Muscle layer of duodenum (tissue), 2 donors: ENCODE measurements around the gene ABHD16B.

Experiments used
- H3K27ac ChIP-seq: one replicate; pipeline ENCODE4 v1.7.0; 2013; ENCODE audit warnings: mild to moderate bottlenecking, low read length
- H3K27me3 ChIP-seq: one replicate; pipeline ENCODE4 v1.7.0; 2013; ENCODE audit warnings: low read depth, mild to moderate bottlenecking, control low read depth, low read length
- H3K36me3 ChIP-seq, 2 donors: one replicate each; pipeline ENCODE4 v1.7.0; 2013; ENCODE audit warnings: low read length in 2 of 2, control low read depth in 1 of 2, mild to moderate bottlenecking in 1 of 2; ENCODE audit not compliant: insufficient read depth in 2 of 2, control insufficient read depth in 1 of 2
- H3K4me1 ChIP-seq, 2 donors: one replicate each; pipeline ENCODE4 v1.7.0; 2013; ENCODE audit warnings: low read length in 2 of 2, mild to moderate bottlenecking in 2 of 2, control low read depth in 1 of 2, moderate library complexity in 1 of 2; ENCODE audit not compliant: insufficient read depth in 2 of 2, control insufficient read depth in 1 of 2
- H3K4me3 ChIP-seq, 2 donors: one replicate each; pipeline ENCODE4 v1.7.0; 2013; ENCODE audit warnings: low read length in 2 of 2, low read depth in 1 of 2, mild to moderate bottlenecking in 1 of 2
- H3K9me3 ChIP-seq, 2 donors: one replicate each; pipeline ENCODE4 v1.7.0; 2013; ENCODE audit warnings: low read length in 2 of 2, control low read depth in 1 of 2, mild to moderate bottlenecking in 1 of 2; ENCODE audit not compliant: control insufficient read depth in 1 of 2
- donor health status: healthy.

Gene ABHD16B

GRCh38 chr20:63861365-63861934 is at the start of gene ABHD16B:
Gene ABHD16B (plus strand): TSS chr20:63861498. CDS start chr20:63861541, 43 bp downstream.
- Histone ChIP-seq H3K4me3 (no peak within 1 kb of the TSS), H3K9me3 (no peaks in the 10 kb centered on the region), H3K27me3 (no peaks in the 10 kb centered on the region), H3K4me1 (peaks cover 7 to 46% of the 10 kb centered on the region in 2 donors), H3K36me3 (peaks cover 0 to 21% of the 10 kb centered on the region in 2 donors), H3K27ac (no peak within 1 kb of the TSS)

- no peaks in the 10 kb centered on the region for H3K4me1 ChIP-seq
- no peaks in the 10 kb centered on the region for H3K27me3 ChIP-seq
- H3K36me3 ChIP-seq, result no peaks in the 10 kb centered on the region
- no peak overlapping the region for H3K4me3 ChIP-seq
- H3K9me3 ChIP-seq, result no peaks in the 10 kb centered on the region
- no peak overlapping the region for H3K27ac ChIP-seq
Observed at GRCh38 chr20:63814891-63815614, 46.2 kb upstream of the ABHD16B start.

GRCh38 chr20:63815615-63816253 is 45.6 kb upstream of the ABHD16B start:
- Histone ChIP-seq H3K27me3 (no peaks in the 10 kb centered on the region), H3K4me3 (no peak overlapping the region), H3K4me1 (no peaks in the 10 kb centered on the region), H3K27ac (no peak overlapping the region), H3K9me3 (no peaks in the 10 kb centered on the region), H3K36me3 (no peaks in the 10 kb centered on the region)

GRCh38 chr20:63819224-63819921 is 41.9 kb upstream of the ABHD16B start:
- Histone ChIP-seq H3K4me3 (no peak overlapping the region), H3K9me3 (no peaks in the 10 kb centered on the region), H3K27ac (no peak overlapping the region), H3K27me3 (no peaks in the 10 kb centered on the region), H3K4me1 (no peaks in the 10 kb centered on the region), H3K36me3 (no peaks in the 10 kb centered on the region)

GRCh38 chr20:63821811-63822210 is 39.5 kb upstream of the ABHD16B start:
- Histone ChIP-seq H3K4me1 (no peaks in the 10 kb centered on the region), H3K27me3 (no peaks in the 10 kb centered on the region), H3K27ac (no peak overlapping the region), H3K4me3 (no peak overlapping the region), H3K9me3 (no peaks in the 10 kb centered on the region), H3K36me3 (no peaks in the 10 kb centered on the region)

GRCh38 chr20:63822276-63822696 is 39.0 kb upstream of the ABHD16B start:
- no peaks in the 10 kb centered on the region for H3K36me3 ChIP-seq
- no peaks in the 10 kb centered on the region for H3K4me1 ChIP-seq

GRCh38 chr20:63823691-63824311 is 37.5 kb upstream of the ABHD16B start:
- Histone ChIP-seq H3K27ac (no peak overlapping the region), H3K27me3 (peaks cover 9% of the 10 kb centered on the region), H3K4me1 (no peaks in the 10 kb centered on the region), H3K4me3 (no peak overlapping the region), H3K36me3 (no peaks in the 10 kb centered on the region), H3K9me3 (no peaks in the 10 kb centered on the region)

More at GRCh38 chr20:63822276-63822696, 39.0 kb upstream of the ABHD16B start:
- Histone ChIP-seq H3K9me3 (no peaks in the 10 kb centered on the region), H3K27me3 (no peaks in the 10 kb centered on the region), H3K27ac (no peak overlapping the region), H3K4me3 (no peak overlapping the region)

- peaks cover 0 to 12% of the 10 kb centered on the region in 2 donors for H3K4me1 ChIP-seq
- H3K4me3 ChIP-seq, result no peak overlapping the region
- H3K27me3 ChIP-seq, result peaks cover 22% of the 10 kb centered on the region
- H3K27ac ChIP-seq, result no peak overlapping the region
- H3K36me3 ChIP-seq, result no peaks in the 10 kb centered on the region
- H3K9me3 ChIP-seq, result no peaks in the 10 kb centered on the region
Observed at GRCh38 chr20:63825331-63826118, 35.8 kb upstream of the ABHD16B start.

- H3K27ac ChIP-seq, result no peak overlapping the region
- peaks cover 22% of the 10 kb centered on the region for H3K27me3 ChIP-seq
- H3K4me3 ChIP-seq, result no peak overlapping the region
Observed at GRCh38 chr20:63826753-63827152, 34.5 kb upstream of the ABHD16B start.

GRCh38 chr20:63828124-63828523 is 33.2 kb upstream of the ABHD16B start:
- H3K36me3 ChIP-seq, result no peaks in the 10 kb centered on the region
- no peaks in the 10 kb centered on the region for H3K9me3 ChIP-seq
- peaks cover 22% of the 10 kb centered on the region for H3K27me3 ChIP-seq
- peaks cover 0 to 26% of the 10 kb centered on the region in 2 donors for H3K4me1 ChIP-seq
- H3K4me3 ChIP-seq, result no peak overlapping the region
- H3K27ac ChIP-seq, result no peak overlapping the region

More at GRCh38 chr20:63826753-63827152, 34.5 kb upstream of the ABHD16B start:
- H3K4me1 ChIP-seq, result peaks cover 0 to 14% of the 10 kb centered on the region in 2 donors
- no peaks in the 10 kb centered on the region for H3K9me3 ChIP-seq
- no peaks in the 10 kb centered on the region for H3K36me3 ChIP-seq
